VCaP (cell line): ENCODE results near the gene ADAMTSL2.

ENCODE experiments used
- H3K27ac ChIP-seq: fragments of 450-650 bp; 2 replicates; pipeline ENCODE4 v1.5.1; 2017
- CTCF ChIP-seq: fragments of 450-650 bp; conservative IDR thresholded peaks from 2 replicates; pipeline ENCODE4 v1.5.1; 2017; ENCODE audit warnings: mild to moderate bottlenecking, moderate library complexity

The ADAMTSL2 gene

GRCh38 chr9:133533857-133534256 is 647 bp upstream of the ADAMTSL2 start:
- H3K27ac ChIP-seq = peak overlapping the region; percentile 55; the same call in 1 of the 2 replicates
- no peak for TF ChIP-seq CTCF

GRCh38 chr9:133535306-133535877 is 888 bp downstream of the ADAMTSL2 start:
- H3K27ac ChIP-seq = no peak overlapping the region; the same call in 1 of the 2 replicates
- no peak for TF ChIP-seq CTCF

- no peak for TF ChIP-seq CTCF
Measured at GRCh38 chr9:133536080-133536479, 1.6 kb downstream of the ADAMTSL2 start.

GRCh38 chr9:133536536-133536935 is 2.0 kb downstream of the ADAMTSL2 start:
- TF ChIP-seq CTCF = no peak
- H3K27ac ChIP-seq = no peak overlapping the region

More at GRCh38 chr9:133536080-133536479, 1.6 kb downstream of the ADAMTSL2 start:
- no peak overlapping the region for H3K27ac ChIP-seq

- no peak for TF ChIP-seq CTCF
- H3K27ac ChIP-seq = no peak overlapping the region
Measured at GRCh38 chr9:133537257-133537656, 2.8 kb downstream of the ADAMTSL2 start.

- TF ChIP-seq CTCF = no peak
- H3K27ac ChIP-seq = no peak overlapping the region
Measured at GRCh38 chr9:133538176-133538575, 3.7 kb downstream of the ADAMTSL2 start.

- no peak for TF ChIP-seq CTCF
- H3K27ac ChIP-seq = peak overlapping the region; percentile 20; the same call in 1 of the 2 replicates
Measured at GRCh38 chr9:133538851-133539833, 4.6 kb downstream of the ADAMTSL2 start.
